A549 (cell line): ENCODE measurements around the gene DCDC2. TPM values are rescaled to one million over a fixed set of nuclear protein-coding genes. Genes with fewer than 3 reads are reported as not detected.

Experiments used
- E2F6 ChIP-seq: IDR thresholded peaks from 2 replicates; pipeline ENCODE4 v1.6.1; 2012; ENCODE audit warnings: low read depth, borderline replicate concordance
- JUN ChIP-seq, 2 experiments: fragments of >200 bp; sonication (Bioruptor Twin); formaldehyde crosslinking; IDR thresholded peaks; 2 replicates in 1 of 2; 3 replicates in 1 of 2; pipeline ENCODE4 v1.6.1; 2016 to 2017
- polyA plus RNA-seq, 4 experiments: library from polyadenylated mRNA; depleted of rRNA in 3 of 4; stranded (reverse); fragments of >200 nt; fragmentation: RNase III in 1 of 4; extraction: RNeasy Plus Mini Kit Qiagen cat#74134 plus additional on column Dnase treatment in 1 of 4; gene quantifications; 2 replicates in 3 of 4; 3 replicates in 1 of 4; pipeline ENCODE4 v1.2.3, GENCODE V29; 2011 to 2017
- small RNA-seq, 6 experiments: library from RNA; depleted of rRNA; stranded (forward); fragments of <200 nt; gene quantifications; one replicate each; pipeline ENCODE3, GENCODE V24; 2012

The DCDC2 gene
- polyA plus RNA-seq, 2 of the 4 experiments (the other 2 are of a cell fraction), result 9.1 to 9.4 TPM

- TF ChIP-seq E2F6, result no peak
- TF ChIP-seq JUN (IDR thresholded peaks at IDR 0.05), result no peak
Measured at GRCh38 chr6:24122139-24122538, 235.7 kb downstream of the DCDC2 start (continued).

Small RNAs within 50 kb of the gene (small RNA-seq; reads per million reads assigned to genes)
- 0 reads per million in 6 experiments for gene RF00218
- 0 reads per million in 6 experiments for gene RNU6-391P

Other genes with a start within 250 kb of the DCDC2 start
- not detected in 2 replicates for gene NRSN1, start 231.8 kb downstream of the DCDC2 start, polyA plus RNA-seq (2011; rRNA removed)
- not detected in 3 replicates for gene NRSN1, start 231.8 kb downstream of the DCDC2 start, polyA plus RNA-seq (2017; fragmentation: RNase III; extraction: RNeasy Plus Mini Kit Qiagen cat#74134 plus additional on column Dnase treatment)
- gene MRS2, start 44.9 kb upstream of the DCDC2 start, polyA plus RNA-seq (2011; rRNA removed), result 20.3 and 24.8 TPM in 2 replicates
- gene MRS2, start 44.9 kb upstream of the DCDC2 start, polyA plus RNA-seq (2017; fragmentation: RNase III; extraction: RNeasy Plus Mini Kit Qiagen cat#74134 plus additional on column Dnase treatment), result 21.8 to 22.6 TPM (median 22.6 TPM) in 3 replicates
- gene GPLD1, start 131.5 kb upstream of the DCDC2 start, polyA plus RNA-seq (2011; rRNA removed), result 2.6 and 3.2 TPM in 2 replicates
- gene GPLD1, start 131.5 kb upstream of the DCDC2 start, polyA plus RNA-seq (2017; fragmentation: RNase III; extraction: RNeasy Plus Mini Kit Qiagen cat#74134 plus additional on column Dnase treatment), result 1.2 to 1.6 TPM (median 1.3 TPM) in 3 replicates
- gene ALDH5A1, start 136.9 kb upstream of the DCDC2 start, polyA plus RNA-seq (2011; rRNA removed), result 8.8 and 10.9 TPM in 2 replicates
- 6.9 to 7.2 TPM (median 7.1 TPM) in 3 replicates for gene ALDH5A1, start 136.9 kb upstream of the DCDC2 start, polyA plus RNA-seq (2017; fragmentation: RNase III; extraction: RNeasy Plus Mini Kit Qiagen cat#74134 plus additional on column Dnase treatment)